Liver (tissue), 2 donors: ENCODE results near the gene TBX5.

ENCODE experiments used
- JUND ChIP-seq, 2 donors: IDR thresholded peaks; 2 replicates each; pipeline ENCODE4 v1.6.1; 2016; ENCODE audit warnings: antibody characterized with exemption in 2 of 2
- TF ChIP-seq, protein P1 (sequence below): IDR thresholded peaks from 2 replicates; pipeline ENCODE4 v1.6.1; 2016; ENCODE audit warnings: antibody characterized with exemption
- donor health status: healthy.

DNA sequence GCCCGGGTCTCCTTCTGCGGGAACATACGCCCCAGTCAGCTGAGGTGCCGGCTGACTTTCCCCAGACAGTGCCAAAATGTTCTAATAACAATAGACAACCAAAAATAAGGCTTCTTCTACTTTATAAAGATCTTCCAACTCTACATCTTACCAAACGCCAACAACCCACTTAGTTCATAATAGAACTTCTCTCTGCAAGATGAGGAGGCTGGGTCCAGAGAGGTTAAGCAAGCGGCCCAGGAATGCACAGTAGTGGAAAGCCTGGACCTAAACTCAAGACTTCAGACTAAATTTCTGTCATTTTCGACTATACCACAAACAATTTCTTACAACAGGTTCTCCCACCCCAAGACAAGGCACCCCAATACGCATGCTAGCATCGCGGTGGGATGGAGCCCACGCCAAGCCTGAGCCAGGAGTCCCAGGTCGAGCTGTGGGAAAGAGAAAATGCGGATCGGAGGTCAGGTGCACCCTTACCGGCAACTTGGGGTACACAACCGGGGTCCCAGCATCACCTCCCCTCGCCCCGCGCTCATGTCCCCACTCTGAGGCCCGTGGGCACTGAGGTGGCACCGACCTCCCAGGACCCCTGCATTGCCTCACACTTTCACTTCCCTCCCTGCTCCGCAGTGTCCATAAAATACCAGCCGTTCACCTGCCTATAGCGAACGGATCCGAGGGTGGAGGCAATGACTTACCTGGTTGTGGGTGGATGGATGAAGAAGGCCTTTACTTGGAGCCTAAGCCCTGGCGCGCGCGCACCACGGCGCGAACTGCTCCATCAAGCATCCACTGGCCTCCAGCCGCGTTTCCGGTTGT is 42.1 kb upstream of the TBX5 start:
- TF ChIP-seq JUND (IDR thresholded peaks at IDR 0.05) = no peak
- TF ChIP-seq, protein P1, sequence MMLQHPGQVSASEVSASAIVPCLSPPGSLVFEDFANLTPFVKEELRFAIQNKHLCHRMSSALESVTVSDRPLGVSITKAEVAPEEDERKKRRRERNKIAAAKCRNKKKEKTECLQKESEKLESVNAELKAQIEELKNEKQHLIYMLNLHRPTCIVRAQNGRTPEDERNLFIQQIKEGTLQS = no peak
